ENCODE results near the gene ATP5F1E.

Gene ATP5F1E

DNA sequence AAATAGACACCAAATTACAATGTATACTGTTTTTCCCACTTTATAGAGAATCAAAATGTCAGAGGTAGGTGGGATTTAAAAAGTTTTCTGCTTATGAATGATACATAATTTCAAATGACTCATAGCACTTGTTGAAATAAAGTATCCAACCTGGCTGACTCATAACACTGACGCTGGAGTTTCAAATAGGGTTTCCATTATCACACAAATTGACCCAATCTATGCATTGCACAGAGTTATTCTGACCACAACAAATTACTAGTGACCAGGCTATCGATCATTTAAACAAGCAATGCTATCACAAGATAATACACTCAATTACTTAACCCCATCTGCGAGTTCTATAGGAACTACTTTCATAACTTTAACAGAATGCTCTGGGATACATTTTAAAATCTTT is 42.3 kb upstream of the ATP5F1E start:
- peaks cover 0 to 35% of the 10 kb centered on the region in 2 donors for H3K27me3 ChIP-seq
- H3K9me3 ChIP-seq, result no peaks in the 10 kb centered on the region
- H3K4me1 ChIP-seq, result no peaks in the 10 kb centered on the region
- no peaks in the 10 kb centered on the region for H3K36me3 ChIP-seq
- intact Hi-C loops (cut with DNase I; ENCODE audit: low total_unique reads), result no loop called here
- DNase-seq, result no peak
- no peak overlapping the region for H3K27ac ChIP-seq
- H3K4me3 ChIP-seq, result no peak overlapping the region
- TF ChIP-seq, protein P1, sequence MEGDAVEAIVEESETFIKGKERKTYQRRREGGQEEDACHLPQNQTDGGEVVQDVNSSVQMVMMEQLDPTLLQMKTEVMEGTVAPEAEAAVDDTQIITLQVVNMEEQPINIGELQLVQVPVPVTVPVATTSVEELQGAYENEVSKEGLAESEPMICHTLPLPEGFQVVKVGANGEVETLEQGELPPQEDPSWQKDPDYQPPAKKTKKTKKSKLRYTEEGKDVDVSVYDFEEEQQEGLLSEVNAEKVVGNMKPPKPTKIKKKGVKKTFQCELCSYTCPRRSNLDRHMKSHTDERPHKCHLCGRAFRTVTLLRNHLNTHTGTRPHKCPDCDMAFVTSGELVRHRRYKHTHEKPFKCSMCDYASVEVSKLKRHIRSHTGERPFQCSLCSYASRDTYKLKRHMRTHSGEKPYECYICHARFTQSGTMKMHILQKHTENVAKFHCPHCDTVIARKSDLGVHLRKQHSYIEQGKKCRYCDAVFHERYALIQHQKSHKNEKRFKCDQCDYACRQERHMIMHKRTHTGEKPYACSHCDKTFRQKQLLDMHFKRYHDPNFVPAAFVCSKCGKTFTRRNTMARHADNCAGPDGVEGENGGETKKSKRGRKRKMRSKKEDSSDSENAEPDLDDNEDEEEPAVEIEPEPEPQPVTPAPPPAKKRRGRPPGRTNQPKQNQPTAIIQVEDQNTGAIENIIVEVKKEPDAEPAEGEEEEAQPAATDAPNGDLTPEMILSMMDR (IDR thresholded peaks at IDR 0.05), result no peak

- peaks cover 0 to 35% of the 10 kb centered on the region in 2 donors for H3K27me3 ChIP-seq
- no peaks in the 10 kb centered on the region for H3K36me3 ChIP-seq
- no peaks in the 10 kb centered on the region for H3K4me1 ChIP-seq
- no peak overlapping the region for H3K4me3 ChIP-seq
- no peaks in the 10 kb centered on the region for H3K9me3 ChIP-seq
- intact Hi-C loops (cut with DNase I; ENCODE audit: low total_unique reads), result no loop called here
- no peak overlapping the region for H3K27ac ChIP-seq
- TF ChIP-seq, protein P1 (IDR thresholded peaks at IDR 0.05), result no peak
- no peak for DNase-seq
Measured at GRCh38 chr20:59073582-59073981, 41.4 kb upstream of the ATP5F1E start.

DNA sequence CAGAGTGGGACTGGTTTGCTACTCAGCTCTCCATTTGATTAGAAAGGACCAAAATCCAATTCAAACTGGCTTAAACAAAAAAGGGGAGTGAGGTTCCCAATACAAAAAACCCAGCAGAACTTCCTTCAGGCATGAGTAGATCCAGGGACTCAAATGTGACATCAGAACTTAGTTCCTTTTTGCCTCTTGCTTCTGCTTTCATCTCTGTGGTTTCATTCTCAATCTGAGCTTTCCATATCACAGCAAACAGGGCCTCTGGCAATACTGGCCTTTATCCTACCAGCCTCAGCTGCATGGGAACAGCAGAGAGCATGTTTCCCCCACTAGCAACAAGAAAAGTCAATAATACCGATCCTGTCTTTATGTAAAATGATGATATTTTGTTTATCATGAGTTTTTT is 39.1 kb upstream of the ATP5F1E start:
- H3K27me3 ChIP-seq, result peaks cover 0 to 27% of the 10 kb centered on the region in 2 donors
- no peak overlapping the region for H3K4me3 ChIP-seq
- no peaks in the 10 kb centered on the region for H3K9me3 ChIP-seq
- DNase-seq, result no peak
- H3K4me1 ChIP-seq, result no peaks in the 10 kb centered on the region
- no peaks in the 10 kb centered on the region for H3K36me3 ChIP-seq
- TF ChIP-seq, protein P1 (IDR thresholded peaks at IDR 0.05), result no peak
- H3K27ac ChIP-seq, result no peak overlapping the region
- intact Hi-C loops (cut with DNase I; ENCODE audit: low total_unique reads), result no loop called here

- H3K27ac ChIP-seq, result no peak overlapping the region
- H3K4me3 ChIP-seq, result no peak overlapping the region
- no peak for DNase-seq
- intact Hi-C loops (cut with DNase I; ENCODE audit: low total_unique reads), result no loop called here
- no peaks in the 10 kb centered on the region for H3K9me3 ChIP-seq
- peaks cover 0 to 16% of the 10 kb centered on the region in 2 donors for H3K27me3 ChIP-seq
- TF ChIP-seq, protein P1 (IDR thresholded peaks at IDR 0.05), result no peak
- H3K4me1 ChIP-seq, result peaks cover 0 to 4% (median 2%) of the 10 kb centered on the region in 4 donors
- no peaks in the 10 kb centered on the region for H3K36me3 ChIP-seq
Measured at GRCh38 chr20:59069026-59069425, 36.9 kb upstream of the ATP5F1E start.

DNA sequence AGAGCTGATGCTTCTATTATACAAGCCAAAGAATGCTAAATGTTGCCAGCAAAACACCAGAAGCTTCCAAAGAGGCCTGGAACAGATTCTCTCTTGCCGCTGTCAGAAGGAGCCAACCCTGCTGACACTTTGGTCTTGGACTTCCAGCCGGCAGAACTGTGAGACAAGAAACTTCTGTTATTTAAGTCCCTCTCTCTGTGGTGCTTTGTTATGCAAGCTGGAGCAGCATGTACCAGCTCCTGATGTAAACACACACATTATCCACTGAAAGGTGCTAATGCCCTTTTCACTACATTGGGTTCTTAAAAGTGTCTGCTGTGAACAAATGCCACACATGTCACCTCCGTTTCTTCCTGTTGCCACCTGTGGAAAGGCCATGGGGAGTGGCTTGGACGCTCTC is 36.4 kb upstream of the ATP5F1E start:
- TF ChIP-seq, protein P1 (IDR thresholded peaks at IDR 0.05), result no peak
- no peak for DNase-seq
- no peak overlapping the region for H3K4me3 ChIP-seq
- intact Hi-C loops (cut with DNase I; ENCODE audit: low total_unique reads), result no loop called here
- H3K27me3 ChIP-seq, result peaks cover 0 to 12% of the 10 kb centered on the region in 2 donors
- no peaks in the 10 kb centered on the region for H3K36me3 ChIP-seq
- no peak overlapping the region for H3K27ac ChIP-seq
- H3K4me1 ChIP-seq, result peaks cover 0 to 9% (median 4%) of the 10 kb centered on the region in 4 donors
- H3K9me3 ChIP-seq, result no peaks in the 10 kb centered on the region

DNA sequence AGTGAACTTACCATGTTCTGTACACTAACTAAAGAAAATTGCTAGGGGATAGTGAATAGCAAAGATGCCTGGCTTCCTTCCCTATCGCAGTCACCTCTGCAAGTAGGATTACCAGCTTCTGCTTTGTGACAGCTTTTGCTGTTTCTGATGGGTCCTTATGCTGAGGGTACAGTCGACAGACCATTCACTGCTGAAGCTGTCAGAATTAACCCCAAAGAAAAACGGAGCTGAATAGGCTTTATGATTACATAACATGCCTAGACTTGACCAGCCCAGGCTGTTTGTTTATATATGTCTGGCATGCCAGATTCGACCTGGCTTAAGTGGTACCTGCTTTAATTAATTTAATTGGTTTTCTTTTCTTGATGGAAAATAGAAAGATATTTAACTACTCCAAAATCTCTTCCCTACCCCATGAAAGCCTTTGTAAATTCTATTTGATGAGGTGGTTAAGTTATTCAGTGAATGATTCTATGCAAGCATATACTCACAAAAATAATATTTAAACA is 32.1 kb upstream of the ATP5F1E start:
- Histone ChIP-seq H3K4me3 (no peak overlapping the region), H3K4me1 (peaks cover 0 to 10% (median 4%) of the 10 kb centered on the region in 4 donors), H3K27me3 (peaks cover 0 to 3% of the 10 kb centered on the region in 2 donors), H3K27ac (no peak overlapping the region), H3K36me3 (no peaks in the 10 kb centered on the region), H3K9me3 (no peaks in the 10 kb centered on the region)
- no peak for DNase-seq
- intact Hi-C loops (cut with DNase I; ENCODE audit: low total_unique reads), result no loop called here
- TF ChIP-seq, protein P1 (IDR thresholded peaks at IDR 0.05), result no peak

All from tibial artery (tissue), 4 donors.